OCI-LY3 (cell line): Measurements from ENCODE around the gene IQCF6.

ENCODE experiments used
- CTCF ChIP-seq: fragments of 200-600, 300-600 bp; sonication (generic); IDR thresholded peaks from 2 replicates; pipeline ENCODE4 v1.5.1; 2014; ENCODE audit warnings: antibody characterized with exemption, low read length, low read depth
- EZH2phosphoT487 ChIP-seq: fragments of 200-600 bp; shearing (Covaris generic); IDR thresholded peaks from 2 replicates; pipeline ENCODE4 v1.6.1; 2018; ENCODE audit warnings: antibody characterized with exemption, mixed run types, low read depth

GRCh38 chr3:51735950-51736349, 43.1 kb downstream of the IQCF6 start:
- no peak for TF ChIP-seq CTCF
- no peak for TF ChIP-seq EZH2phosphoT487
